ENCODE data around the gene UNC5B. TPM values are rescaled to one million over a fixed set of nuclear protein-coding genes. Genes with fewer than 3 reads are reported as not detected.
A peak's percentile ranks its signal among the peaks of the same experiment; 100 is the strongest.

The UNC5B gene
- total and polyA plus RNA-seq, 7 donors, result 1.4 to 12.7 (median 1.8) TPM

DNA sequence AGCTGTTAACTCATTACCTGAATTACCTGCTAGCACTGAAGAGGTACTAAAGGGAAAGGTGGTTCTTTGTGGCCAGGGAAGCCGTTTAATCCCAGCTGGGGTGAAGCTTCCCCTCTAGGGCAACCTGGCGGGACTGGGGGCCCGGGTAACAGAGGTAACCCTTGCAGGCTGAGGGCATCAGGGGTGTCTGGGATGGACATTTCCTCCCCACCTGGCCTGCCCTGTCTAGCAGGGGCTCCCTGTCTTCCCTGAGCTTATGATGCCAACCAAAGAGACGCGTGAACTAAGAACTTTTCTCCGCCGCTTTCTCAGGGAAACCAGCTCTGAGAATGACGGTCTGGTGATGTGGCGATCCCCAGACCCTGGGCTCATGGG lies 52.8 kb downstream of the UNC5B start:
- intact Hi-C loops (cut with DNase I), result loop anchor here (5.0 kb wide), 1 partner anchor 338 kb away; no protein-coding TSS in a partner anchor
- no peaks in the 10 kb centered on the region for H3K9me3 ChIP-seq
- H3K4me3 ChIP-seq, result no peak overlapping the region
- H3K27me3 ChIP-seq, result no peaks in the 10 kb centered on the region
- WGBS, 2 donors, result 85 to 87% methylated on average over 9 of the region's 9 CpGs
- H3K4me1 ChIP-seq, result peaks cover 2 to 69% (median 50%) of the 10 kb centered on the region in 4 donors
- no peak for DNase-seq
- peak overlapping the region in 2 of 4 donors; percentile 71 to 77 for H3K27ac ChIP-seq
- TF ChIP-seq EP300 (IDR thresholded peaks at IDR 0.05) (no peak), POLR2A (IDR thresholded peaks at IDR 0.05) (no peak), POLR2AphosphoS5 (IDR thresholded peaks at IDR 0.05) (no peak)
- TF ChIP-seq, protein P1, sequence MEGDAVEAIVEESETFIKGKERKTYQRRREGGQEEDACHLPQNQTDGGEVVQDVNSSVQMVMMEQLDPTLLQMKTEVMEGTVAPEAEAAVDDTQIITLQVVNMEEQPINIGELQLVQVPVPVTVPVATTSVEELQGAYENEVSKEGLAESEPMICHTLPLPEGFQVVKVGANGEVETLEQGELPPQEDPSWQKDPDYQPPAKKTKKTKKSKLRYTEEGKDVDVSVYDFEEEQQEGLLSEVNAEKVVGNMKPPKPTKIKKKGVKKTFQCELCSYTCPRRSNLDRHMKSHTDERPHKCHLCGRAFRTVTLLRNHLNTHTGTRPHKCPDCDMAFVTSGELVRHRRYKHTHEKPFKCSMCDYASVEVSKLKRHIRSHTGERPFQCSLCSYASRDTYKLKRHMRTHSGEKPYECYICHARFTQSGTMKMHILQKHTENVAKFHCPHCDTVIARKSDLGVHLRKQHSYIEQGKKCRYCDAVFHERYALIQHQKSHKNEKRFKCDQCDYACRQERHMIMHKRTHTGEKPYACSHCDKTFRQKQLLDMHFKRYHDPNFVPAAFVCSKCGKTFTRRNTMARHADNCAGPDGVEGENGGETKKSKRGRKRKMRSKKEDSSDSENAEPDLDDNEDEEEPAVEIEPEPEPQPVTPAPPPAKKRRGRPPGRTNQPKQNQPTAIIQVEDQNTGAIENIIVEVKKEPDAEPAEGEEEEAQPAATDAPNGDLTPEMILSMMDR (IDR thresholded peaks at IDR 0.05), result no peak
- no peaks in the 10 kb centered on the region for H3K36me3 ChIP-seq

- intact Hi-C loops (cut with DNase I), result loop anchor here (1.0 to 5.0 kb wide), 2 partner anchors 53 to 338 kb away; partner anchors contain the start of gene UNC5B
- DNase-seq, result no peak
- 87 to 88% methylated on average over 9 of the region's 9 CpGs for WGBS, 2 donors
- H3K9me3 ChIP-seq, result no peaks in the 10 kb centered on the region
- H3K27me3 ChIP-seq, result no peaks in the 10 kb centered on the region
- H3K4me3 ChIP-seq, result no peak overlapping the region
- peak overlapping the region in 3 of 4 donors; percentile 62 to 77 (median 71) for H3K27ac ChIP-seq
- no peaks in the 10 kb centered on the region for H3K36me3 ChIP-seq
- TF ChIP-seq EP300 (IDR thresholded peaks at IDR 0.05) (peak in 1 of 4 donors; percentile 28), POLR2A (IDR thresholded peaks at IDR 0.05) (no peak)
- peaks cover 2 to 69% (median 45%) of the 10 kb centered on the region in 4 donors for H3K4me1 ChIP-seq
Measured at GRCh38 chr10:71265618-71266146, 53.3 kb downstream of the UNC5B start.

DNA sequence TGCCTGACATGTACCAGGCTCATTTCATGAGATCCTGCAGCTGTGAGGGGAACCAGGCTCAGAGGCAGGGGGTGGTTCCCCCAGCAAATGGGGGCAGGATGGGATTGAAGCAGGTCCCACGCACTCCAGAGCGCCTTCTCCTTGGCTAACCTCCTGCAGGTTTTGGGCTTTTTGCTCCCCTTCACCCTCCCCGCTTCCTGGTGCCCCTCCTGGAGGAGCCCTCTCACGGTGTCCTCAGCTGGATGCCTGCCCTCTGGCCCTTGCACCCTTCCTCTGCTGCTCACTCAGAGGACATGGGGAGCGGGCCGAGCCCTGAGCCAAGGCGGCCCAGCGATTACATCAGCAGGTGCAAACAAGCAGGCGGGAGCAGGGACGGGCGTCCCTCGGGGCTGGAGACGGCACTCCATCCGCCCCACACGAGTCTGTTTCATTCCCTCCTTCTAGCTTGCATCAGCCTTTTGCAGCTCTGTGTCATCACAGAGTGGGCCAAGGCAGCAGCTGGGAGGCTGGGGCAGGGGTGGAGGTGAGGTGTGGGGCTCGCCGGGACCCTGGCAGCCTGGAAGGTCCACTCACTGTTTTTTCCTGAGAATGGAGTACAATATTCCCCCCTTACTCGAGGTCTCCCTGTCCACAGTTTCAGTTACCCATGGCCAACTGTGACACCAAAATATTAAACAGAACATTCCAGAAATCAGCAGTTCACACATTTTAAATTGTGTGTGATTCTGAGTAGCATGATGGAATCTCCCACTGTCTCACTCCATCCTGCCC lies 54.0 kb downstream of the UNC5B start:
- Histone ChIP-seq H3K36me3 (no peaks in the 10 kb centered on the region), H3K4me3 (no peak overlapping the region), H3K27me3 (no peaks in the 10 kb centered on the region), H3K27ac (peak overlapping the region in 3 of 4 donors; percentile 62 to 77 (median 71)), H3K4me1 (peaks cover 2 to 65% (median 41%) of the 10 kb centered on the region in 4 donors), H3K9me3 (no peaks in the 10 kb centered on the region)
- intact Hi-C loops (cut with DNase I), result loop anchor here (1.0 to 5.0 kb wide), 2 partner anchors 54 to 339 kb away; partner anchors contain the start of gene UNC5B
- peak; percentile 94 for DNase-seq
- WGBS, 2 donors, result 67 to 71% methylated on average over 18 of the region's 18 CpGs
- TF ChIP-seq POLR2A (IDR thresholded peaks at IDR 0.05) (no peak), POLR2AphosphoS5 (IDR thresholded peaks at IDR 0.05) (peak; percentile 60 to 89 (median 82)), EP300 (IDR thresholded peaks at IDR 0.05) (peak in 1 of 4 donors; percentile 44)
- TF ChIP-seq, protein P1 (IDR thresholded peaks at IDR 0.05), result peak in 1 of 4 experiments; percentile 24

DNA sequence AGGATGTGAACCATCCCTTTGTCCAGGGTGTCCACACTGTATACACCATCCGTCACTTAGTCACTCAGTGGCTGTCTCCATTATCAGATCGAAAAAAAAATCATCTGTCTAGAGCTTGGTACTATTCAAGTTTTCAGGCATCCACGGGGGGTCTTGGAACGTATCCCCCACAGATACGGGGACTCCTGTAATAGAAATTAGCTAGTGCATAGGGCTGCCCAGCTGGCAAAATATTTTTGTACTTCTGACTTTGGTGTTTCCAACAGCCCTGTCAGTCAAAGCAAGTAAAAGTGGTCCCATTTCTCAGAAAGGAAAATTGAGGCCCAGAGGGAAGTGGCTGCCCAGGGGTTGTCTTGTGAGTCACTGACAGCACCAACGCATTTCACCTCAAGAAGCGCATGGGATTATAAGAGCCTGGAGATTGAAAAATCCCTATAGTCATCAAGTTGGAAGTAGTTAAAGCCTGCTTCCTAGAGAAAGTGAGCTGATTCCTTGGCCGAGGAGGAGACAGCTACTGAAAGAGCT lies 54.6 kb downstream of the UNC5B start:
- no peak for DNase-seq
- TF ChIP-seq POLR2AphosphoS5 (IDR thresholded peaks at IDR 0.05) (no peak), POLR2A (IDR thresholded peaks at IDR 0.05) (no peak), EP300 (IDR thresholded peaks at IDR 0.05) (no peak)
- TF ChIP-seq, protein P1 (IDR thresholded peaks at IDR 0.05), result no peak
- Histone ChIP-seq H3K4me1 (peaks cover 2 to 58% (median 35%) of the 10 kb centered on the region in 4 donors), H3K36me3 (no peaks in the 10 kb centered on the region), H3K27me3 (no peaks in the 10 kb centered on the region), H3K9me3 (no peaks in the 10 kb centered on the region), H3K27ac (peak overlapping the region in 3 of 4 donors; percentile 62 to 77 (median 71)), H3K4me3 (no peak overlapping the region)
- WGBS, 2 donors, result 92 to 93% methylated on average over 8 of the region's 8 CpGs
- intact Hi-C loops (cut with DNase I), result loop anchor here (1.0 to 5.0 kb wide), 2 partner anchors 55 to 340 kb away; partner anchors contain the start of gene UNC5B

All from sigmoid colon (tissue), 7 donors.